ENCODE results near the gene M6PR. TPM values are rescaled to one million over a fixed set of nuclear protein-coding genes. Genes with fewer than 3 reads are reported as not detected.

The M6PR gene
- total RNA-seq, 3 donors from 2014 or later (not counting 1 experiment from before 2014, with no cell fraction given), result 245 to 270 (median 255) TPM

DNA sequence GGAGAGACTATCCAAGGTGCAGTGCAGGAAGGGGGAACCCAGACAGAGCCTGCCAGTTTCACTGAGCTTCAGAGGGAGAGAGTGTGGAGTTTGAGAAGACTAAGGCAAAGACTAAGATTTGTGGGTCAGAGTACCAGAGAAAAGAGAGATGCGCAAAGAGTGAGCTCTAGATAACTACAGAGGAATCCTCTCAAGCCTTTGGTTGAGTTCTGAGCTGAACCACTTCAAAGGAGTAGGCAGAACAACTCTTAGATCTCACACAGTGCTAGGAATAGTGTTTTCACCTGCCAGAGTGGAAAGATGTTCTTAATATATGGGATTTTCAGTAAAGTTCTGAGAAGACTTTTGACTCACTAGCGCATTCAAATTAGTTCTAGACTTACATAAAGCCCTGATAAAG is 10.7 kb upstream of the M6PR start:
- no peak overlapping the region for H3K27ac ChIP-seq (ENCODE audit: low read length)
- H3K27ac Mint-ChIP-seq, result peak overlapping the region in 1 of 2 donors; percentile 39
- ATAC-seq, result no peak

DNA sequence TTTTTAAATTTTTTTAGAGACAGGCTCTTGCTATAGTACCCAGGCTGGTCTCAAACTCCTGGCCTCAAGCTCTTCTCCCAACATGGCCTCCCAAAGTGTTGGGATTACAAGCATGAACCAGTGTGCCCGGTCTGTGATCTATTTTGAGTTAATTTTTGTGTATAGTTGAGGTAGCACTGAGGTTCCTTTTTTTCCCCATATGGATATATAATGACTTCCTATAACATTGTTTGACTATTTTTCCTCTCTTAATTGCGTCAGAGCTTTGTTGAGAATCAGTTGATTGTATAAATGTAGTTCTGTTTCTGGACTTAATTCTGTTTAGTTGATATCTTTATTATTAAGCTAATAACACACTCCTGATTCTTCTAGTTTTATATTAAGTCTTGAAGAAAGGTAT is 8.6 kb upstream of the M6PR start:
- Mint-ChIP-seq H3K36me3 (peaks cover 12% of the 10 kb centered on the region), H3K9me3 (peaks cover 0 to 2% of the 10 kb centered on the region in 2 donors), H3K27ac (peak overlapping the region in 1 of 2 donors; percentile 98), H3K4me3 (no peak overlapping the region), H3K27me3 (ENCODE audit: low read depth in 2 of 2) (no peaks in the 10 kb centered on the region), H3K4me1 (peaks cover 47% of the 10 kb centered on the region in 2 donors)
- intact Hi-C loops (cut with micrococcal nuclease), result no loop called here
- TF ChIP-seq, protein P1, sequence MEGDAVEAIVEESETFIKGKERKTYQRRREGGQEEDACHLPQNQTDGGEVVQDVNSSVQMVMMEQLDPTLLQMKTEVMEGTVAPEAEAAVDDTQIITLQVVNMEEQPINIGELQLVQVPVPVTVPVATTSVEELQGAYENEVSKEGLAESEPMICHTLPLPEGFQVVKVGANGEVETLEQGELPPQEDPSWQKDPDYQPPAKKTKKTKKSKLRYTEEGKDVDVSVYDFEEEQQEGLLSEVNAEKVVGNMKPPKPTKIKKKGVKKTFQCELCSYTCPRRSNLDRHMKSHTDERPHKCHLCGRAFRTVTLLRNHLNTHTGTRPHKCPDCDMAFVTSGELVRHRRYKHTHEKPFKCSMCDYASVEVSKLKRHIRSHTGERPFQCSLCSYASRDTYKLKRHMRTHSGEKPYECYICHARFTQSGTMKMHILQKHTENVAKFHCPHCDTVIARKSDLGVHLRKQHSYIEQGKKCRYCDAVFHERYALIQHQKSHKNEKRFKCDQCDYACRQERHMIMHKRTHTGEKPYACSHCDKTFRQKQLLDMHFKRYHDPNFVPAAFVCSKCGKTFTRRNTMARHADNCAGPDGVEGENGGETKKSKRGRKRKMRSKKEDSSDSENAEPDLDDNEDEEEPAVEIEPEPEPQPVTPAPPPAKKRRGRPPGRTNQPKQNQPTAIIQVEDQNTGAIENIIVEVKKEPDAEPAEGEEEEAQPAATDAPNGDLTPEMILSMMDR (IDR thresholded peaks at IDR 0.05), result no peak
- Histone ChIP-seq H3K4me1 (ENCODE audit: control insufficient read depth, insufficient read depth, low read length) (peaks cover 39% of the 10 kb centered on the region), H3K4me3 (ENCODE audit: low read length) (no peak overlapping the region), H3K36me3 (ENCODE audit: control insufficient read depth, insufficient read depth, low read length) (no peaks in the 10 kb centered on the region), H3K27me3 (ENCODE audit: control insufficient read depth, insufficient read depth, low read length) (no peaks in the 10 kb centered on the region), H3K27ac (ENCODE audit: low read length) (no peak overlapping the region), H3K9me3 (ENCODE audit: control insufficient read depth, insufficient read depth, low read length) (no peaks in the 10 kb centered on the region)
- WGBS (ENCODE audit: insufficient coverage), result no CpG with 5 or more reads among the region's 2 CpGs
- no peak for ATAC-seq
- no peak for DNase-seq

More for the DNA sequence above, 10.7 kb upstream of the M6PR start:
- H3K9me3 ChIP-seq (ENCODE audit: control insufficient read depth, insufficient read depth, low read length), result no peaks in the 10 kb centered on the region
- Mint-ChIP-seq H3K4me3 (no peak overlapping the region), H3K9me3 (peaks cover 4 to 5% of the 10 kb centered on the region in 2 donors), H3K27me3 (ENCODE audit: low read depth in 2 of 2) (no peaks in the 10 kb centered on the region), H3K4me1 (peaks cover 40 to 42% of the 10 kb centered on the region in 2 donors), H3K36me3 (peaks cover 19% of the 10 kb centered on the region)
- 85% methylated on average over 1 of the region's 2 CpGs for WGBS (ENCODE audit: insufficient coverage)
- TF ChIP-seq, protein P1 (IDR thresholded peaks at IDR 0.05), result no peak
- no peaks in the 10 kb centered on the region for H3K36me3 ChIP-seq (ENCODE audit: control insufficient read depth, insufficient read depth, low read length)
- H3K4me3 ChIP-seq (ENCODE audit: low read length), result no peak overlapping the region
- DNase-seq, result peak in 1 of 2 donors; percentile 66
- H3K4me1 ChIP-seq (ENCODE audit: control insufficient read depth, insufficient read depth, low read length), result peaks cover 24% of the 10 kb centered on the region
- intact Hi-C loops (cut with micrococcal nuclease), result no loop called here
- no peaks in the 10 kb centered on the region for H3K27me3 ChIP-seq (ENCODE audit: control insufficient read depth, insufficient read depth, low read length)

DNA sequence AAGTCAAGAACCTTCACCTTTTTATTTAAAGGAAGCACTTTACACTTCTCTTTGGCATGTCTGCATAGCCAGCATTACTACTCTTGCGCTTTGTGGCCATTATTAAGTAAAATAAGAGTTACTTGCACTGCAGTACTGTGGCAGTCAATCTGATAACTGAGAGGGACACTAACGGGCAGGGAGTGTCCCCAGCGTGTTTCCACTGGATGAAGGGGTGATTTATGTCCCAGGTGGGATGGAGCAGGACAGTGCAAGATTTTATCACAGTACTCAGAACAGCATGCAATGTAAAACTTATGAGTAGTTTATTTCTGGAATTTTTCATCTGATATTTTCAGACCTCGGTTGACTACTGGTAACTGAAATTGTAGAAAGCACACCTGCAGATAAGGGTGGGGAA is 8.1 kb upstream of the M6PR start:
- 91% methylated on average over 3 of the region's 4 CpGs for WGBS (ENCODE audit: insufficient coverage)
- DNase-seq (no peak), ATAC-seq (no peak)
- peak overlapping the region; percentile 26 for H3K4me3 Mint-ChIP-seq
- no peaks in the 10 kb centered on the region for H3K27me3 ChIP-seq (ENCODE audit: control insufficient read depth, insufficient read depth, low read length)
- H3K36me3 ChIP-seq (ENCODE audit: control insufficient read depth, insufficient read depth, low read length), result no peaks in the 10 kb centered on the region
- peaks cover 52% of the 10 kb centered on the region in 2 donors for H3K4me1 Mint-ChIP-seq
- H3K27ac Mint-ChIP-seq, result peak overlapping the region; percentile 95 to 98
- H3K4me1 ChIP-seq (ENCODE audit: control insufficient read depth, insufficient read depth, low read length), result peaks cover 44% of the 10 kb centered on the region
- no peaks in the 10 kb centered on the region for H3K9me3 ChIP-seq (ENCODE audit: control insufficient read depth, insufficient read depth, low read length)
- peaks cover 0 to 3% of the 10 kb centered on the region in 2 donors for H3K9me3 Mint-ChIP-seq
- H3K27ac ChIP-seq (ENCODE audit: low read length), result no peak overlapping the region
- H3K36me3 Mint-ChIP-seq, result peaks cover 12% of the 10 kb centered on the region
- intact Hi-C loops (cut with micrococcal nuclease), result no loop called here
- H3K27me3 Mint-ChIP-seq (ENCODE audit: low read depth in 2 of 2), result no peaks in the 10 kb centered on the region
- H3K4me3 ChIP-seq (ENCODE audit: low read length), result no peak overlapping the region
- TF ChIP-seq, protein P1 (IDR thresholded peaks at IDR 0.05), result no peak

DNA sequence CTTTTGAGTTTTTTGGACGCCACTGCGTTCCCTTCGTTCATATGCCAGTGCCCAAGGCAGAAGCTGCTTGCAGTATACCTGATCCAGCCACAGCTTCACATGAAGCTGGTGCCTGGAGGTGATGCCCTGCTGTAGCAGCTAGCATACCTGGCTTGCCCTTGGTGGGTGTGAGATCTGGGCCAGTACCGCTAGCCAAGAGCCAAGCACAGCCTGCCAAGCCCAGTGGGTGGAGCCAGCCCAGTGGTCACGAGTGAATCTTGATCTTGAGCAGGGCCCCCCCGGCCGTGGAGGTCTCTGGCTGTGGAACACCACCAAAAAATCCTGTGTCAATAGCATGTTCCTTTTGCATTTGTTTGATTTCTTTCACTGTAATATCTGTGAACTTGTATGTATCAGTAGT is 7.3 kb upstream of the M6PR start:
- Histone ChIP-seq H3K27ac (ENCODE audit: low read length) (peak overlapping the region; percentile 34), H3K4me1 (ENCODE audit: control insufficient read depth, insufficient read depth, low read length) (peaks cover 52% of the 10 kb centered on the region), H3K9me3 (ENCODE audit: control insufficient read depth, insufficient read depth, low read length) (no peaks in the 10 kb centered on the region), H3K4me3 (ENCODE audit: low read length) (no peak overlapping the region), H3K27me3 (ENCODE audit: control insufficient read depth, insufficient read depth, low read length) (no peaks in the 10 kb centered on the region), H3K36me3 (ENCODE audit: control insufficient read depth, insufficient read depth, low read length) (no peaks in the 10 kb centered on the region)
- TF ChIP-seq, protein P1 (IDR thresholded peaks at IDR 0.05), result no peak
- no peak for ATAC-seq
- H3K4me3 Mint-ChIP-seq, result peak overlapping the region; percentile 42
- peaks cover 12% of the 10 kb centered on the region for H3K36me3 Mint-ChIP-seq
- H3K9me3 Mint-ChIP-seq, result peaks cover 0 to 3% of the 10 kb centered on the region in 2 donors
- no peak for DNase-seq
- H3K27me3 Mint-ChIP-seq (ENCODE audit: low read depth in 2 of 2), result no peaks in the 10 kb centered on the region
- peaks cover 55 to 60% of the 10 kb centered on the region in 2 donors for H3K4me1 Mint-ChIP-seq
- intact Hi-C loops (cut with micrococcal nuclease), result no loop called here
- 86% methylated on average over 7 of the region's 7 CpGs for WGBS (ENCODE audit: insufficient coverage)
- H3K27ac Mint-ChIP-seq, result peak overlapping the region; percentile 95 to 98
